ENCODE results near the gene KIF3B.
"Not testable (repeated sequence)": the region's sequence is repeated elsewhere in the genome, so short reads cannot be mapped to it uniquely, and the experiment has no call there.

KIF3B gene

DNA sequence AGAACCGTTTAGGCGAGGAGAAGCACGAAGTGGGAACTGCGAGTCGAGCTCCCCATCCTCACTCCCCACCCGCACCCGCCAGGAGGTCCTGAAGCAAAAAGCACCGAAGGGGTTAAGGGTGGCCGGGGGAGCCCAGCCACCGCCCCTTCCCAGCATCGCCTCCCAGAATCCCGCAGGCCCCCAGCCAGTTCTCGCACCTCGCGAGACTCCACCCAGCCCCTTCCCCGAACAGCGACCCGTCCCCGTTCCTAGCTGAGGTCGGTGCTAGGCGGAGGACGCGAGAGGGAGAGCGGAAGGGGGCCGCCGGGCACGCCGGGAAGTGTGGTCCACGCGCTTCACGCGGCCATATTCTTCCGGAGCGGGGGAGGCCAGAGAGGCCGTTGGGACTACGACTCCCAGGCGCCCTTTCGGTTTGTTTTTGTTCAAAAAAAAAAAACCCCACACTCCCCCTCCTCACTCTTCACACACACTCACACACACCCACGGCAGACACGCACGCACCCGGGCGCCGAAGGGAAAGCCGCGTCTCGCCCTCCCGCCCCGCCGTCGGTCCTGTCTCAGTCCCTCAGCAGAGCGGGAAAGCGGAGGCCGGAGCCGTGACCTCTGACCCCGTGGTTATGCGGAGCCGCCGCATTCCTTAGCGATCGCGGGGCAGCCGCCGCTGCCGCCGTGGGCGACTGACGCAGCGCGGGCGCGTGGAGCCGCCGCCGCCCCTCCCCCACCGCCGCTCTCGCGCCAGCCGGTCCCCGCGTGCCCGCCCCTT lies 80.6 kb downstream of the KIF3B start, which contains the start of gene ASXL1:
Gene ASXL1 (plus strand): TSS at position 463 of the 763 bp plus-strand sequence. CDS start 445 bp downstream, outside the sequence.
- DNase-seq: peak; percentile 97

DNA sequence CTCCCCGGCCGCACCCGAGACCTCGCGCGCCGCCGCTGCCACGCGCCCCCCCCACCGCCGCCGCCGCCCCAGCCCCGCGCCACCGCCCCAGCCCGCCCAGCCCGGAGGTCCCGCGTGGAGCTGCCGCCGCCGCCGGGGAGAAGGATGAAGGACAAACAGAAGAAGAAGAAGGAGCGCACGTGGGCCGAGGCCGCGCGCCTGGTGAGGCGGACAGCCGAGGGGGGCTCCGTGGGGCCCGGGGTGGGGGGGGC lies 81.1 kb downstream of the KIF3B start:
- no peak for DNase-seq

DNA sequence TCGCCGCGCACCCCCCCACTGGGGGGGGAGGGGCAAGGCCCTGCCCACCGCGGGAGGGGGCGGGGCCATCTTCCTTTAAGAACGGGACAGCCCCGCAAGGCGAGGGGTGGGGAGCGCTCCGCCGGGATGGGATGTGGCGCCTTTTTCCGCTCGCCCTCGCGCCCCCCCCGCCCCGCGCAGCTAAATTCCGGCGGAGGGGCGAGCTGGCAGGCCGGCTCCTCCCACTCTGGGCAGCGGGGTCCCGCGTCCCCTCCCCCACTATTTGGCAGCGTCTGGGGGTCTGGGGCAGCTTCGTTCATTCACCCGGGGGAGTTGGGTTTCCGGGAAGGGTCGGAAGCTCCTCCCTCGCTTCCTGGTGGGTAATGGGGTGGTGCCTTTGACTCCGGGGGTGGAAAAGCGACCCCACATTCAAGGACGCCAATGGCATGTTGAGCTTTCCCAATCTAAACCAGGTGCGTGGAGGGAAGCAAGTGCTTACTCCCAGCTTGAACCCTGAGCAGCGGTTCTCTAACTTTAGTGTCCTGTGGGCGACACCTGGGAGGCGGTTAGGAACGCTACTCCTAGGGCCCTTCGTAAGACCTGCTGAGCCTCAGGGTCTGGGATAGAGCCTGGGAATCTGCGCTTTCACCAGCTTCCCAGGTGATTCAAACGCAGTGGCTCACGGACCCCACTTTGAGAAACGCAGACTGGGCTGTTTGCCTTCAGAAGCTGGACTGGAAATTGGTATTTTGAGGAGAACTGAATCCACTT lies 81.6 kb downstream of the KIF3B start:
- peak; percentile 87 for DNase-seq

DNA sequence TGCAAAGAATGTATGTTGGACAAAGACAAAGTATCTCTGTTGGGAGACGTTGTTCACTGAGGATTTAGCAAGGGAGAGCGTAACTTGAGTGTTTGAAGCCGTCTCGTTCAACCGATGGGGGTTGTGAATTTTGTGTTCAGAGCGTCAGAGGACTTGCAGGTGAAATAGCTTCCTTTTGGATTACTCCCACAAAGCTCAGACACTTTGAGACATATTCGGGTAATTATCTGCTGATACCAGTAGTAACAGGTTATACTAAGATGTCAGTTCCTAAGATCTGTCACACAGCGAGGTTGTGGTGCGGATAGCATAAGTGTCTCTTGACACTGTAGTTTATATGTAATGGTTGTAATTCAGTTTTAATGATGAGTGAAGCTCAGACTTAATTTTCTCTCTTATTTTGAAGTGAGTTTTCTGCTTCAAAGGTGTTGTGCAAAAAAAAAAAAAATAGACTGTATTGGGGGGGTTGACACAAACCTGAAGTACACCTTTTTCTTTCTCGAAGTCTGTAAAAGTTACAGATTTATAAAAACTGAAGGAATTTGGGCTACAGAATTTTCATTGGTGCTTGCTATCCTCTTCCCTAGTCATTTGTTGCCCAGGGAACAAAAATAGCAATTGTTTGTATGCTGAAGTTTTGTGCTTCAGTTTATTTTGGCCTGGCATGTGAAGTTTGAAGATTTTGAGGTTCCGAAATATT lies 82.3 kb downstream of the KIF3B start:
- no peak for DNase-seq

DNA sequence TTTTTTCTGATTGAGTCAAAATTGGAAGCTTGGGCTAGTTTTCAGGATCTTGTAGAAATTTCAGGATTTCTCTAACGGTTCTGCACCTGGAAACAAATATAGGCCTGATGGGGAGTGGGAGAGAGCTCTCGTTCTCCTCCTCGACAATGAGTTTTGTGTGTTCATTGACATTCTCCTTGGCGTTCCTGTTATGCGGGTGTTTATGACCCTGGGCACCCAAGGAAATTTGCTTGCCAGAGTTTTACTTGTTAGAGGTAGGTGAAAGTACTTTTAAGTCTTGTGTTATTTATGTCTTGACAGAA lies 82.8 kb downstream of the KIF3B start:
- DNase-seq: no peak

DNA sequence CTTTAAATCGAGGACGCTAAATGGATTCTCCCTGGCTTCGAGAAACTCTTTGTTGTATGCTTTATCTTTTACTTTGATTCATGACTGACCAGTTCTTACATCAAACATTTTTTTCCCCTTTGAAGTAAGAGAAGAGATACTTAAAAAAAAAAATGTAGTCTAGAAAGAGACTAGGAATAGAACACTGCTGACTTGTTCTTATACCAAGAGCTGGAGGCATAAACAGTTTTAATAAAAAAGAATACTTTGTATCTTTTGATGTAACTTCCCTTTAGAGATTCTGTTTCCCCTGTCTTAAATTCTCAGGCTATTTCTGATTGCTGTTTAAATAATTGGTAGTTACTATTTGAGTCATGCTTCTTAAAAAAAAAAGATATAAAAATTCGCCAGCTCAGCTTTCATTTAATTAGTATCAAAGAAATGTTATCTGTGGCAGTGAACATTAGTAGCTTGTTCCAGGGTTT lies 85.5 kb downstream of the KIF3B start:
- DNase-seq: no peak

DNA sequence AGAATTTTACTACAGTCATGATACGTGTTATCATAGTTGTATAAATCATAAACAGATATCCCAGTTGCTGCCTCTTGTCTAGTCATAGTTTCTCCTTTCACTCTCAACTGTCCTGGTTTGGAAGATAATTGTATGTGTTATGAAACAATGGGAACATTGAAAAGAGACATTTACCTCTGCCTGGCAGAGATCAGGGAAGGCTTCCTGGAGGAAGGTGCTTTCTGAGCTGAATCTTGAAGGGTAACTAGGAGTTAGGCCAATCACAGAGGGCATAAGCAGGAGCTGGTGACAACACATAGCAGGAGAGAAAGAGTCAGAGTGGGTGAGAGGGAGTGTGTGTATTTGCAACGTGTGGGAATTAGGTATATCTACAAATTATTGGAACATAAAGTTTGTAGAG lies 86.0 kb downstream of the KIF3B start:
- no peak for DNase-seq

DNA sequence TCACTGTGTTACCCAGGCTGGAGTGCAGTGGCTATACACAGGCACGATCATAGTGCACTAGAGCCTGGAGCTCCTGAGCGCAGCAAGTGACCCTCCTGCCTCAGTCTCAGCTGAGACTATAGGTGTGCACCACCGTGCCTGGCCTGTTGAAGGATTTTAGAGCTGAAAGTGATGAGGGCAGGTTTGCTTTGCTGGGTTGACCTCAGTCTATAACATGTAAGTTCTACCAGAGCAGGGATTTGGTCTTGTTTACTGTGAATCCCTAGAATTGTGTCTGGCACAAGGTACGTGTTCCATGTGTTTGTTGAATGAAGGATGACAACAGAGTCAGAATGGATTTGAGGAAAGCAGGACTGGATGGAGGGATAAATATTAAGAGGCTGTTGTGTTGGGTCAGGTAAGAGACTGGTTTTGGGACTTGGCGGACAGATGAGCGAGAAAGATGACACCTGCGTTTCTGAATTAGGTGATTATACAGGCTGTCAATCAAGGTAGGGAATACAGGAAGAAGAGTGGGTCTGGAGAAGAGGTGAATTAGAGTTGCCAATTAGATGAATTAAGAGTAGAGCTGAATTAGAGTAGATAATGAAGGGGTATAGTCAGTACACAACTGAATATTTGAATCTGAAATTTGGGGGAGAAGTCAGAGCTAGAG lies 87.2 kb downstream of the KIF3B start:
- DNase-seq: no peak

DNA sequence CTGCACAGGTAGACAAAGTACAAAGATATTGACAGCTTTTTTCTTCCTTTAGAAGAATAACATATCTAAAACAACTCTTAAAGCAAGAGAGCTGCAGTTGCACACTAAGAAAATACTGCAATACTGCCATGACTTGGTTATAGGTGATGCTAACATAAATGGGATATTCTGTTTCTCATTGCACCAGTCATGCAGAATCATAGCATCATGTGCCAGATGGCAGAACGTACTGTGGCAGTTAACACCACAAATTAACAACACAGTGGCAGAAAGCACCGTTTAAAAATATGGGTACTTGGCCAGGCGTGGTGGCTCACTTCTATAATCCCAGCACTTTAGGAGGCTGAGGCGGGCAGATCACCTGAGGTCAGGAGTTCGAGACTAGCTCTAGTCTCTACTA lies 88.1 kb downstream of the KIF3B start:
- no peak for DNase-seq

DNA sequence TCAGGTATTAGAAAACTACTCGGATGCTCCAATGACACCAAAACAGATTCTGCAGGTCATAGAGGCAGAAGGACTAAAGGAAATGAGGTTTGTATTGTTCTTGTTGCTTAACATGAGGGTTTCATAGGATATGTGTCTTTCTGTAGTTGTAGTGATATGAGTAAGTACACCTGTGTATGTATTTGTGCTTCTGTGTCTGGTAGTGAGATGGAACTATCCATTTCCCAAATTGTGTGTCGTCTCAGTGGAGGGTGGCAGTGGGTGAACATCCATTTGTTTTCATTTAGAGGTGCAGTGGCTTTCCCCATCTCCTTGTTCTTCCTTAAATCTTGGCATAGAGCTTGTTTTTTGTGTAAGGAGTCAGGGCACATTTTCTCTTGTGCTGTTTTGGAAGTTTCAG lies 88.9 kb downstream of the KIF3B start:
- no peak for DNase-seq

DNA sequence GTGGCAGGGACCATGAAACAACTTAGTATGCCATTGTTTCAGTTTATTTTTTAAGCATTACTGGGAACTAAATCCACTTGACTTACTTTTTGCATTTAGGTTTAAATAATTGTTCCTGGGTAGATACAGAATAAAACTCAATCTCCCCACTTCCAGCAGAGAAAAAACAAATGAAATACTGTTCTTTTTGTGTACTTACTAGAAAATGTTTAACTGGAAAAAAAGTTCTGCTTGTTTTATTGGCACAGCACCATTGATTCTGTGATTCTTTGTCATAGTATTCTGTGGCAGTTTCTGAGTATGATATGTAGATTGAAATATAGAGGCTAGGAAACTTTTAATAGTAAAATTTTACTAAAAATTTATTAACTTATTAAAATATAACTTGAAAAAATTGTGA lies 90.9 kb downstream of the KIF3B start:
- DNase-seq: no peak

DNA sequence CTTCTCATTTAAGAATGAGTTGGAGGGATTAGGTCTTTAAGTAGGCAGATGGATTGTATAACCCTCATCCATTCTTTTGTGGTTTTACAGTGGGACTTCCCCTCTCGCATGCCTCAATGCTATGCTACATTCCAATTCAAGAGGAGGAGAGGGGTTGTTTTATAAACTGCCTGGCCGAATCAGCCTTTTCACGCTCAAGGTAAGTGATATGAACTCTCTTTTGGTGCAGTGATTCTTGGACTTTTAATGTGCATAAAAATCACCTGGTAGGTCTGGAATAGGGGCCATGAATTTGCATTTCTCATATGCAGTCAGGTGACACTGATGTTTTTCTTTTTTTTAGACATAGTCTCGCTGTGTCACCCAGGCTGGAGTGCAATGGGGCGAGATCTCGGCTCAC lies 91.5 kb downstream of the KIF3B start:
- no peak for DNase-seq

DNA sequence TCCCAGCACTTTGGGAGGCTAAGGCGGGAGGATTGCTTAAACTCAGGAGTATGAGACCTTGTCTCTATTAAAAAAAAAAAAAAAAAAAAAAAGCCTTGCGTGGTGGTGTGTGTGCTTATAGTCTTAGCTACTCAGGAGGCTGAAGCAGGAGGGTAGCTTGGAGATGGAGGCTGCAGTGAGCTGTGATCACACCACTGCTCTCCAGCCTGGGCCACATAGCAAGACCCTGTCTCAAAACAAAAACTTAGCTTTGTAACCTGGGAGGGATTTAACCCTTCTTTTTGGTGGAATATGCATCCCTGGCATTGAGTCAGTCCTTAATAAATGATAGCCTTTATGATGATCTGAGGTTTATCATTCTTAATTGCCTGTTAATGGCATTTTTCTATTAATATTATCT lies 93.4 kb downstream of the KIF3B start:
- DNase-seq: no peak

DNA sequence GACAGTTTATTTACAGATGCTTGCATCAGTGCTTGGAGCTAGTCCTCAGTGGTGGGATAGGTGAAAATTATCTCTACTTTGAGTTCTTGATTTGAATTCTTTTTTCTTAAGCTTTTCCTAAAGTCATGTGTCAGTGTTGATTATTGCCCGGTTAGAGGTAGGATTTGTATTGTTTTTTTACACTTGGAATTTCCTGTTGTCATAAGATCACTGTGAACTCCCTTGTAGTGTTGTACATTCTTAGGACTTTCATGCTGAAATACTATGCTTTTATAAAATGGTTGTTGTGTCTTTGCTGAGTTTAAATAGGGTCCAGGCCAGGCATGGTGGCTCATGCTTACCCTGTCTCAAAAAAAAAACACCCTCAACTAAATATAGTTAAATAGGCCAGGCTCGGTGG lies 101.0 kb downstream of the KIF3B start:
- no peak for DNase-seq

DNA sequence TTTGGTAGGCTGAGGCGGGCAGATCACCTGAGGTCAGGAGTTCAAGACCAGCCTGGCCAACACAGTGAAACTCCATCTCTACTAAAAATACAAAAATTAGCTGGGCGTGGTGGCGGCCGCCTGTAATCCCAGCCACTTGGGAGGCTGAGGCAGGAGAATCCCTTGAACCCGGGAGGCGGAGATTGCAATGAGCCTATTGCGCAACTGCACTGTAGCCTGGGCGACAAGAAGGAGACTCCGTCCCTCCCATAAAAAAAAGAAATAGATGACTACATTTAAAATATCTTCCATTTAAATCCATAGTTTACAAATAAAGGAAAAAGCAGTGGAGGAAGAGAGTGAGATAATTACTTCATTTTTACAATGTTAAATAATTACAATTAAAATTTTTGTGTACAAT lies 102.6 kb downstream of the KIF3B start:
- DNase-seq: not testable (repeated sequence)

DNA sequence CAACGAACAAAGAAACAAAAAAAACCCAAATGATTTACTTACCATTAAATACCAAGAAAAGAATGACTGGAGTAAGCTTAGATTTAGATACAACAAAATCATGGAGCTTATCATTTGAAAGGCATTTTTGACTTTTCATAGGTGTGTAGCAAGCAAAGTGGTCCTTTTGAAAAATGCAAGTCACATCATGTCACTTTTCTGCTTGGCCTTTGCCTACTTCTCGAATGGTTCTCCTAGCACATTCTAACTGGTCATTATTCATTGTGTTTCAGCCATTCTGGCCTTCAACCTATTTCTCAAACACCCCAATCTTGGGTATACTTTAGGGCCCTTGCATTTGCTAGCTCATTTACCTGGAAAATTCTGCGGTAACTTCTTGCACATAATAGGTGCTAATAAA lies 103.3 kb downstream of the KIF3B start:
- no peak for DNase-seq

DNA sequence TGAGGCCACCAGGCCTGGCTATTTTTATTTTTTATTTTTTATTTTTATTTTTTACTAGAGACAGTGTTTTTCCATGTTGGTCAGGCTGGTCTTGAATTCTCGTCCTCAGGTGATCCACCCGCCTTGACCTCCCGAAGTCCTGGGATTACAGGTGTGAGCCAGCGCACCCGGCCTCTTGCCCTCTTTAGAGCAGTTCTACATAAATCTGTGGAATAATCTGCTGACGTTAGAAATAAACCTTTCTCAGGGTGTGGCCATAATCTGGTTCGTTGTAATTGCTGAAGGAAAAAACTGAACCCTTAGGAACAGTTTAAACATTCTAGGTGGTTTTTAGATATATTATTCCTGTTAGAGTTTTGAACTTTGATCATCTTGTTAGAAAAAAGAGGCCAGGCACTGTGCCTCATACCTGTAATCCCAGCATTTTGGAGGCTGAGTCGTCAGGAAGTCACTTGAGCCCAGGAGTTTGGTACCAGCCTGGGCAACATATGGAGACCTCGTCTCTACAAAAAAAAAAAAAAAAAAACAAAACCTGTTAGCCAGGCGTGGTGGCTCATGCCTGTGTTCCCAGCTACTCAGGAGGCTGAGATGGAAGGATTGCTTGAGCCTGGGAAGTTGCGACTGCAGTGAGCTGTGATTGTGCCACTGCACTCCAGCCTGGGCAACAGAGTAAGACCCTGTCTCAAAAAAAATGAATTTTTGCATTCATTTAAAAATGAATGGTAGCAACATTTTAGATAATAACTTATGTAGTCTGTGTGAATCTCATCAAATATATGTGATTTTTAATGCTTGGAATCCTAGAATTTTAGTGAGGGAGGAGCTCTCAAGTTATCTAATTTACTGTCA lies 104.9 kb downstream of the KIF3B start:
- no peak for DNase-seq

DNA sequence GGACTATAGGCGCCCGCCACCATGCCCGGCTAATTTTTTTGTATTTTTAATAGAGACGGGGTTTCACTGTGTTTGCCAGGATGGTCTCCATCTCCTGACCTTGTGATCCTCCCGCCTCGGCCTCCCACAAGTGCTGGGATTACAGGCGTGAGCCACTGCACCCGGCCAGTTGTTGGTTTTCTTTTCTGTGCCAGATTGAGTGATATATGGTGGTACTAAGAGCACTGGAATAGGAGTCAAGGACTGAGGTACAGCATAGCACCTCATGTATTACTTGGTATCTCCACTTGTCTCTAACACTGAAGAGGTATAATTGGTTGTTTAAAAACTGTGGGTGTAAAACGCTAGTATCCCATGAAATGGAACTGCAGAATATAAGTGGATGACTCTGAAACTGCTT lies 106.0 kb downstream of the KIF3B start:
- DNase-seq: not testable (repeated sequence)
